ENCODE measurements around the gene THSD7A. TPM values are rescaled to one million over a fixed set of nuclear protein-coding genes. Genes with fewer than 3 reads are reported as not detected.

Gene THSD7A
- total and polyA plus RNA-seq, 2 donors from 2014 or later, result 5.1 to 24.3 TPM

- Histone ChIP-seq H3K4me1 (ENCODE audit: control insufficient read depth in 2 of 3, insufficient read depth in 2 of 3, low read depth in 1 of 3, low read length in 3 of 3) (no peaks in the 10 kb centered on the region), H3K36me3 (ENCODE audit: control insufficient read depth in 2 of 3, insufficient read depth in 3 of 3, low read length in 3 of 3) (no peaks in the 10 kb centered on the region), H3K9me3 (ENCODE audit: control insufficient read depth in 2 of 3, insufficient read depth in 1 of 3, low read length in 3 of 3) (no peaks in the 10 kb centered on the region), H3K27me3 (ENCODE audit: control insufficient read depth, insufficient read depth, low read length) (no peaks in the 10 kb centered on the region), H3K9ac (ENCODE audit: low read length in 3 of 3) (no peak overlapping the region), H3K27ac (ENCODE audit: low read depth in 2 of 2, low read length in 2 of 2) (no peak overlapping the region), H3K4me3 (ENCODE audit: low read length in 3 of 3) (no peak overlapping the region)
- intact Hi-C loops (cut with DNase I), result no loop called here
- no peak for DNase-seq
- FAIRE-seq, result no peak
- no peak for TF ChIP-seq CTCF (IDR thresholded peaks at IDR 0.05; ENCODE audit: borderline replicate concordance, extremely low read depth, insufficient read depth)
Observed at GRCh38 chr7:11788568-11788967, 43.4 kb downstream of the THSD7A start.

- Histone ChIP-seq H3K4me3 (ENCODE audit: low read length in 3 of 3) (no peak overlapping the region), H3K27ac (ENCODE audit: low read depth in 2 of 2, low read length in 2 of 2) (no peak overlapping the region), H3K27me3 (ENCODE audit: control insufficient read depth, insufficient read depth, low read length) (no peaks in the 10 kb centered on the region), H3K9ac (ENCODE audit: low read length in 3 of 3) (no peak overlapping the region), H3K4me1 (ENCODE audit: control insufficient read depth in 2 of 3, insufficient read depth in 2 of 3, low read depth in 1 of 3, low read length in 3 of 3) (no peaks in the 10 kb centered on the region), H3K9me3 (ENCODE audit: control insufficient read depth in 2 of 3, insufficient read depth in 1 of 3, low read length in 3 of 3) (no peaks in the 10 kb centered on the region), H3K36me3 (ENCODE audit: control insufficient read depth in 2 of 3, insufficient read depth in 3 of 3, low read length in 3 of 3) (no peaks in the 10 kb centered on the region)
- FAIRE-seq (no peak), DNase-seq (no peak)
- intact Hi-C loops (cut with DNase I), result no loop called here
- TF ChIP-seq CTCF (IDR thresholded peaks at IDR 0.05; ENCODE audit: borderline replicate concordance, extremely low read depth, insufficient read depth), result no peak
Observed at GRCh38 chr7:11787534-11787933, 44.5 kb downstream of the THSD7A start.

DNA sequence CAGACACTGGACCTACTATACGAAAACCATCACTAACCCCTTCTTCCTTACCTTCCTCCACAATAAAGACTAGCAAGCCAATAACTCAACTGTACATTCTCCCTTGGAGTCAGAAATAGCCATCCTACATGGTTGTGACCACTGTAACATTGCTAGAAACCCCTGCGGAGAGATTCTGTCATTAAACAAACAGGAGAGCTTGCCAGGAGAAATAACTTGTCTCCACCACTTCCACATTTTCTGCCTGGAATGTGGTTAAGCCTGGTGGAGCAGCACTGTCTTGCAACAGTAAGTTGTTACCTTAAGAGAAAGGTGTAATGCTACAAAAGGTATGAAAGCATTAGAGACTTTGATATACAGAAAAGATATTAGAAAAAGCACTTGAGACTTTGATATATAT is 45.8 kb downstream of the THSD7A start:
- Histone ChIP-seq H3K9ac (ENCODE audit: low read length in 3 of 3) (no peak overlapping the region), H3K36me3 (ENCODE audit: control insufficient read depth in 2 of 3, insufficient read depth in 3 of 3, low read length in 3 of 3) (no peaks in the 10 kb centered on the region), H3K4me1 (ENCODE audit: control insufficient read depth in 2 of 3, insufficient read depth in 2 of 3, low read depth in 1 of 3, low read length in 3 of 3) (no peaks in the 10 kb centered on the region), H3K27ac (ENCODE audit: low read depth in 2 of 2, low read length in 2 of 2) (no peak overlapping the region), H3K4me3 (ENCODE audit: low read length in 3 of 3) (no peak overlapping the region), H3K9me3 (ENCODE audit: control insufficient read depth in 2 of 3, insufficient read depth in 1 of 3, low read length in 3 of 3) (no peaks in the 10 kb centered on the region), H3K27me3 (ENCODE audit: control insufficient read depth, insufficient read depth, low read length) (no peaks in the 10 kb centered on the region)
- no peak for TF ChIP-seq CTCF (IDR thresholded peaks at IDR 0.05; ENCODE audit: borderline replicate concordance, extremely low read depth, insufficient read depth)
- FAIRE-seq, result no peak
- intact Hi-C loops (cut with DNase I), result no loop called here
- DNase-seq, result peak in 2 of 5 donors; percentile 33 to 60
